Smooth muscle cell (in vitro differentiated cells): ENCODE data around the gene FRMPD4. TPM values are rescaled to one million over a fixed set of nuclear protein-coding genes. Genes with fewer than 3 reads are reported as not detected.

Experiments
- DNase-seq: peaks from one replicate; lab custom pipeline; 2025; ENCODE audit not compliant: unreplicated experiment; lab: John Stamatoyannopoulos, UW
- H2AFZ ChIP-seq: fragments of 200-600 bp; sonication (generic); 2 replicates; pipeline ENCODE4 v1.6.0; 2016; ENCODE audit warnings: antibody characterized with exemption, low read depth, mild to moderate bottlenecking
- H3F3A ChIP-seq: fragments of 200-600 bp; sonication (generic); 2 replicates; pipeline ENCODE4 v1.6.0; 2017; ENCODE audit warnings: antibody characterized with exemption, low read depth
- H3K27ac ChIP-seq: fragments of 200-600 bp; sonication (generic); 2 replicates; pipeline ENCODE4 v1.5.1; 2016; ENCODE audit warnings: low read depth, mild to moderate bottlenecking
- H3K27me3 ChIP-seq: fragments of 200-600 bp; sonication (generic); 2 replicates; pipeline ENCODE4 v1.6.1; 2016; ENCODE audit warnings: low read depth, mild to moderate bottlenecking
- H3K36me3 ChIP-seq: fragments of 200-600 bp; sonication (generic); 2 replicates; pipeline ENCODE4 v1.5.1; 2016; ENCODE audit warnings: low read depth
- H3K4me1 ChIP-seq: fragments of 200-600 bp; sonication (generic); 2 replicates; pipeline ENCODE4 v1.5.1; 2016; ENCODE audit warnings: low read depth
- H3K4me2 ChIP-seq: fragments of 200-600 bp; sonication (generic); 2 replicates; pipeline ENCODE4 v1.6.0; 2016; ENCODE audit warnings: mild to moderate bottlenecking
- H3K4me3 ChIP-seq: fragments of 200-600 bp; sonication (generic); 2 replicates; pipeline ENCODE4 v1.5.1; 2016; ENCODE audit warnings: mild to moderate bottlenecking
- H3K79me2 ChIP-seq: fragments of 200-600 bp; sonication (generic); 2 replicates; pipeline ENCODE4 v1.6.0; 2016; ENCODE audit warnings: low read depth, mild to moderate bottlenecking
- H3K9ac ChIP-seq: fragments of 200-600 bp; sonication (generic); 2 replicates; pipeline ENCODE4 v1.6.0; 2016; ENCODE audit warnings: low read depth
- H3K9me3 ChIP-seq: fragments of 200-600 bp; sonication (generic); replicated peaks from 2 replicates; pipeline ENCODE4 v1.5.1; 2016; ENCODE audit warnings: low read depth
- H4K20me1 ChIP-seq: fragments of 200-600 bp; sonication (generic); 2 replicates; pipeline ENCODE4 v1.6.0; 2016; ENCODE audit warnings: low read depth
- CTCF ChIP-seq: fragments of 200-600 bp; sonication (generic); IDR thresholded peaks from 2 replicates; pipeline ENCODE4 v1.5.1; 2017; ENCODE audit warnings: borderline replicate concordance, mild to moderate bottlenecking, antibody characterized with exemption; ENCODE audit not compliant: insufficient read depth, poor library complexity, severe bottlenecking
- WGBS: methylation state at CpG from one replicate; pipeline ENCODE4 v1.1.7; 2016; ENCODE audit warnings: low lambda C conversion rate; 5-methylcytosine and 5-hydroxymethylcytosine counted together
- polyA plus RNA-seq: library from polyadenylated mRNA; unstranded; fragments of >200 nt; fragmentation: Nextera tagmentation; extraction: Ambion mirVana; gene quantifications from 2 replicates; pipeline ENCODE4 v1.2.1, GENCODE V29; 2016
- total RNA-seq: library from RNA; depleted of rRNA; stranded (reverse); fragments of >200 nt; gene quantifications from 2 replicates; pipeline ENCODE4 v1.2.3, GENCODE V29; 2014

Gene FRMPD4
- total and polyA plus RNA-seq, 2 experiments from 2014 or later: 0.13 TPM; not detected in 1

GRCh38 chrX:12767856-12768255 lies 629.6 kb downstream of the FRMPD4 start:
- no peaks in the 10 kb centered on the region for H3K27me3 ChIP-seq
- H3F3A ChIP-seq: no peaks in the 10 kb centered on the region
- no peaks in the 10 kb centered on the region for H3K9me3 ChIP-seq
- H3K9ac ChIP-seq: no peak overlapping the region
- DNase-seq: no peak
- 36% methylated on average over 2 of the region's 2 CpGs for WGBS
- H3K4me3 ChIP-seq: no peak overlapping the region
- H3K4me1 ChIP-seq: no peaks in the 10 kb centered on the region
- no peak overlapping the region for H3K4me2 ChIP-seq
- TF ChIP-seq CTCF: no peak
- no peak overlapping the region for H3K27ac ChIP-seq
- H3K36me3 ChIP-seq: no peaks in the 10 kb centered on the region
- no peak overlapping the region for H2AFZ ChIP-seq
- no peaks in the 10 kb centered on the region for H3K79me2 ChIP-seq
- H4K20me1 ChIP-seq: no peaks in the 10 kb centered on the region

GRCh38 chrX:12768491-12768890 lies 630.2 kb downstream of the FRMPD4 start:
- Histone ChIP-seq H3K9ac (no peak overlapping the region), H4K20me1 (no peaks in the 10 kb centered on the region), H3K4me3 (no peak overlapping the region), H3F3A (no peaks in the 10 kb centered on the region), H3K27me3 (no peaks in the 10 kb centered on the region), H3K79me2 (no peaks in the 10 kb centered on the region), H2AFZ (no peak overlapping the region), H3K9me3 (no peaks in the 10 kb centered on the region), H3K4me2 (no peak overlapping the region), H3K4me1 (no peaks in the 10 kb centered on the region), H3K27ac (no peak overlapping the region), H3K36me3 (no peaks in the 10 kb centered on the region)
- no peak for TF ChIP-seq CTCF
- WGBS: 90% methylated on average over 4 of the region's 4 CpGs
- DNase-seq: no peak

GRCh38 chrX:12770440-12770839 lies 632.2 kb downstream of the FRMPD4 start:
- WGBS: 77% methylated on average over 5 of the region's 5 CpGs

More at GRCh38 chrX:12770440-12770839, 632.2 kb downstream of the FRMPD4 start:
- Histone ChIP-seq H3K79me2 (no peaks in the 10 kb centered on the region), H3K27me3 (no peaks in the 10 kb centered on the region), H3K4me2 (no peak overlapping the region), H3K4me3 (no peak overlapping the region), H3K9me3 (no peaks in the 10 kb centered on the region), H3K36me3 (no peaks in the 10 kb centered on the region), H2AFZ (no peak overlapping the region), H3F3A (no peaks in the 10 kb centered on the region), H4K20me1 (no peaks in the 10 kb centered on the region), H3K9ac (no peak overlapping the region), H3K4me1 (no peaks in the 10 kb centered on the region), H3K27ac (no peak overlapping the region)
- no peak for DNase-seq
- TF ChIP-seq CTCF: peak; percentile 46
